Smooth muscle cell (in vitro differentiated cells): Measurements from ENCODE around the gene CROCC2. TPM values are rescaled to one million over a fixed set of nuclear protein-coding genes. Genes with fewer than 3 reads are reported as not detected.

Experiments
- DNase-seq: peaks from one replicate; lab custom pipeline; 2025; ENCODE audit not compliant: unreplicated experiment; lab: John Stamatoyannopoulos, UW
- H2AFZ ChIP-seq: fragments of 200-600 bp; sonication (generic); 2 replicates; pipeline ENCODE4 v1.6.0; 2016; ENCODE audit warnings: antibody characterized with exemption, low read depth, mild to moderate bottlenecking
- H3F3A ChIP-seq: fragments of 200-600 bp; sonication (generic); 2 replicates; pipeline ENCODE4 v1.6.0; 2017; ENCODE audit warnings: antibody characterized with exemption, low read depth
- H3K27ac ChIP-seq: fragments of 200-600 bp; sonication (generic); 2 replicates; pipeline ENCODE4 v1.5.1; 2016; ENCODE audit warnings: low read depth, mild to moderate bottlenecking
- H3K27me3 ChIP-seq: fragments of 200-600 bp; sonication (generic); 2 replicates; pipeline ENCODE4 v1.6.1; 2016; ENCODE audit warnings: low read depth, mild to moderate bottlenecking
- H3K36me3 ChIP-seq: fragments of 200-600 bp; sonication (generic); 2 replicates; pipeline ENCODE4 v1.5.1; 2016; ENCODE audit warnings: low read depth
- H3K4me1 ChIP-seq: fragments of 200-600 bp; sonication (generic); 2 replicates; pipeline ENCODE4 v1.5.1; 2016; ENCODE audit warnings: low read depth
- H3K4me2 ChIP-seq: fragments of 200-600 bp; sonication (generic); 2 replicates; pipeline ENCODE4 v1.6.0; 2016; ENCODE audit warnings: mild to moderate bottlenecking
- H3K4me3 ChIP-seq: fragments of 200-600 bp; sonication (generic); 2 replicates; pipeline ENCODE4 v1.5.1; 2016; ENCODE audit warnings: mild to moderate bottlenecking
- H3K79me2 ChIP-seq: fragments of 200-600 bp; sonication (generic); 2 replicates; pipeline ENCODE4 v1.6.0; 2016; ENCODE audit warnings: low read depth, mild to moderate bottlenecking
- H3K9ac ChIP-seq: fragments of 200-600 bp; sonication (generic); 2 replicates; pipeline ENCODE4 v1.6.0; 2016; ENCODE audit warnings: low read depth
- H3K9me3 ChIP-seq: fragments of 200-600 bp; sonication (generic); replicated peaks from 2 replicates; pipeline ENCODE4 v1.5.1; 2016; ENCODE audit warnings: low read depth
- H4K20me1 ChIP-seq: fragments of 200-600 bp; sonication (generic); 2 replicates; pipeline ENCODE4 v1.6.0; 2016; ENCODE audit warnings: low read depth
- WGBS: methylation state at CpG from one replicate; pipeline ENCODE4 v1.1.7; 2016; ENCODE audit warnings: low lambda C conversion rate; 5-methylcytosine and 5-hydroxymethylcytosine counted together
- polyA plus RNA-seq: library from polyadenylated mRNA; unstranded; fragments of >200 nt; fragmentation: Nextera tagmentation; extraction: Ambion mirVana; gene quantifications from 2 replicates; pipeline ENCODE4 v1.2.1, GENCODE V29; 2016
- total RNA-seq: library from RNA; depleted of rRNA; stranded (reverse); fragments of >200 nt; gene quantifications from 2 replicates; pipeline ENCODE4 v1.2.3, GENCODE V29; 2014
- TF ChIP-seq, protein P1 (sequence below): fragments of 200-600 bp; sonication (generic); IDR thresholded peaks from 2 replicates; pipeline ENCODE4 v1.5.1; 2017; ENCODE audit warnings: borderline replicate concordance, mild to moderate bottlenecking, antibody characterized with exemption; ENCODE audit not compliant: insufficient read depth, poor library complexity, severe bottlenecking

The CROCC2 gene
- total and polyA plus RNA-seq, 2 experiments from 2014 or later = not detected

DNA sequence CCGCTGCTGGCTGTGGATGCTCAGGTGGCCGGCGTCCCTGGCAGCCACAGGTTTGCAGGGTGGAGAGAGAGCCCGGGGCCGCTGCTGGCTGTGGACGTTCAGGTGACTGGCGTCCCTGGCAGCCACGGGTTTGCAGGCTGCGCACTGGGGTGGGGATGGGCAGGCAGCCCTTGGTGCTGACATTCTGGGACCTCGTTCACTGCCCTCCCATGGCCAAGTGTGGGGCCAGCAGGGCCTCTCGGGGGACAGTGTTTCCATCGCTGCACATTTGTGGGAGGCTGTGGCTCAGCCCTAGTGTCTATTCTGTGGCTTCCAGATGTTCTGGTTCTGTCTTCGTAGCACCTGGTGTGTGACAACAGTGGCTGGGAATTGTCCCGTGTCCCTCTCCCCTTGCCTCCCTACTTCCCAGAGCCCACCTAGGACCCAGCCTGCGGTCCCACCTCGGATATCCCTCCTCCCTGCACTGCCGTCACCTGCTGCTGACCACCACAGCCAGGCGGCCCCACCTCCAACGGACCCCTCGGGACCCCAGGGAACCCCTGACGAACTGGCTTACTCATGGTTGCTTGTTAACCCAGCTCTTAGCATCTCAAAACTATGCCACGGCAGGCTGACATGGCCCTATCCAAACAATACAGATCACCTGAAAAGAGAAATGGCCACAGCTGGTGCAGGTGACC is 915 bp downstream of the CROCC2 start:
- H3K27ac ChIP-seq = no peak overlapping the region
- DNase-seq = no peak
- H3K9ac ChIP-seq = no peak overlapping the region
- no peak overlapping the region for H3K4me2 ChIP-seq
- WGBS = 94% methylated on average over 20 of the region's 22 CpGs
- no peaks in the 10 kb centered on the region for H3F3A ChIP-seq
- H3K4me3 ChIP-seq = no peak overlapping the region
- H3K27me3 ChIP-seq = no peaks in the 10 kb centered on the region
- no peaks in the 10 kb centered on the region for H4K20me1 ChIP-seq
- H3K4me1 ChIP-seq = no peaks in the 10 kb centered on the region
- no peaks in the 10 kb centered on the region for H3K79me2 ChIP-seq
- no peaks in the 10 kb centered on the region for H3K36me3 ChIP-seq
- no peak overlapping the region for H2AFZ ChIP-seq
- H3K9me3 ChIP-seq = no peaks in the 10 kb centered on the region
- TF ChIP-seq, protein P1, sequence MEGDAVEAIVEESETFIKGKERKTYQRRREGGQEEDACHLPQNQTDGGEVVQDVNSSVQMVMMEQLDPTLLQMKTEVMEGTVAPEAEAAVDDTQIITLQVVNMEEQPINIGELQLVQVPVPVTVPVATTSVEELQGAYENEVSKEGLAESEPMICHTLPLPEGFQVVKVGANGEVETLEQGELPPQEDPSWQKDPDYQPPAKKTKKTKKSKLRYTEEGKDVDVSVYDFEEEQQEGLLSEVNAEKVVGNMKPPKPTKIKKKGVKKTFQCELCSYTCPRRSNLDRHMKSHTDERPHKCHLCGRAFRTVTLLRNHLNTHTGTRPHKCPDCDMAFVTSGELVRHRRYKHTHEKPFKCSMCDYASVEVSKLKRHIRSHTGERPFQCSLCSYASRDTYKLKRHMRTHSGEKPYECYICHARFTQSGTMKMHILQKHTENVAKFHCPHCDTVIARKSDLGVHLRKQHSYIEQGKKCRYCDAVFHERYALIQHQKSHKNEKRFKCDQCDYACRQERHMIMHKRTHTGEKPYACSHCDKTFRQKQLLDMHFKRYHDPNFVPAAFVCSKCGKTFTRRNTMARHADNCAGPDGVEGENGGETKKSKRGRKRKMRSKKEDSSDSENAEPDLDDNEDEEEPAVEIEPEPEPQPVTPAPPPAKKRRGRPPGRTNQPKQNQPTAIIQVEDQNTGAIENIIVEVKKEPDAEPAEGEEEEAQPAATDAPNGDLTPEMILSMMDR = no peak

DNA sequence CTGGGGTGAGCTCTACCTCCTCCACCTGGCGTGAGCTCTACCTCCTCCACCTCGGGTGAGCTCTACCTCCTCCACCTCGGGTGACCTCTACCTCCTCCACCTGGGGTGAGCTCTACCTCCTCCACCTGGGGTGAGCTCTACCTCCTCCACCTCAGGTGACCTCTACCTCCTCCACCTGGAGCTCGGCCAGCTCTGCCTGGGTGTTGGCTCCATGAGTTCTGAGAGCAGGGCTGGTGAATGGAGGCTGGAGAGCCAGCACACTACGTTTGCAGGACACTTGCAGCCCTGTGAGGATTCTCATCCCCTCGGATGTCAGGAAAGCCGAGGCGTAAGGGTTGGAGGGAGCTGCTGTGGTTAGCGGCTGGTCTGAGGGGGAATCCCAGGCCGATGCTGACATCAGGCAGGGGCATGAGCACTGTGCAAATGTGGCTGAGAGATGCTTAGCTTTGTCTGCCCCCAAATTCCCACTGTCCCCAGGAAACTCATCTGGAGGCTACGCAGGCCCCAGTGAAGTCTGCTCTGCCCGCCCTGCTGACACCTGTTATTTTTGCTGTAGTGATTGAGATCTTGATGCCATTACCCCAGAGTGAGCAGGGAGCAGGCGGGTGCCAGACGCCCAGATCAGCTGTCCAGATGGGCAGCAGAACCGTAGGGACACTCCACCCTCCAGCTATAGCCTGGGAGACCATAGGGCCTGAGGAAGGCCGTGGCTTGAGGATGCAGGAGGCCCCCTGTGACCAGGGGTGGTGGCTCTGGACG is 3.3 kb downstream of the CROCC2 start:
- no peaks in the 10 kb centered on the region for H3K79me2 ChIP-seq
- no peaks in the 10 kb centered on the region for H3F3A ChIP-seq
- no peak overlapping the region for H3K4me3 ChIP-seq
- no peak overlapping the region for H3K4me2 ChIP-seq
- no peak overlapping the region for H3K9ac ChIP-seq
- WGBS = 86% methylated on average over 17 of the region's 17 CpGs
- no peak overlapping the region for H3K27ac ChIP-seq
- no peak overlapping the region for H2AFZ ChIP-seq
- H4K20me1 ChIP-seq = no peaks in the 10 kb centered on the region
- TF ChIP-seq, protein P1 = no peak
- H3K36me3 ChIP-seq = no peaks in the 10 kb centered on the region
- DNase-seq = no peak
- H3K4me1 ChIP-seq = no peaks in the 10 kb centered on the region
- no peaks in the 10 kb centered on the region for H3K9me3 ChIP-seq
- H3K27me3 ChIP-seq = no peaks in the 10 kb centered on the region

DNA sequence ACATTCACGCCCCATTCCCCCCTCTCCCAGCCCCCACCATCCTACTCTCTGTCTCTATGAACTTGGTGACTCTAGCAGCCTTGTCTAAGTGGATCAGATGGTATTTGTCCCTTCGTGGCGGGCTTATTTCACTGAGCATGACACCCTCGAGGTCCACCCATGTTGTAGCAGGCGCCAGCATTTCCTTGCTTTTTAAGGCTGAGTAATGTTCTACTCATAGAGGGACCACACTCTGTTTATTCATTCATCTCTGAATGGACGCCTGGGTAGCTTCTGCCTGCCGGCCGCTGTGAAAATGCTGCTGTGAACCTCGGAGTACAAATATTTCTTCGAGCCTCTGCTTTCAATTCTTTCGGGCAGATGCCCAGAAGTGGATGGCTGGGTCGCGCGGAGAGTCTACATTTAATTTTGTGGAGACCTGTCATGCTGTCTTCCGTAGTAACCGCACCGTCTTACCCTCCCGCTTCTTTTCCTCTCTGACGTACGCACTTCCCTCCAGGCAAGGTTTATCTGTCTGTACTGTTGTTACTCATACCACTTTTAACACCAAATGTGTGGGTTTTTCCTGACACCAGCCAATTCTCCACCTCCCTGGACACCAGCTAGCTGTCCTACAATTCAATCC is 5.6 kb downstream of the CROCC2 start:
- no peak for DNase-seq

More for the DNA sequence above, 5.6 kb downstream of the CROCC2 start:
- Histone ChIP-seq H2AFZ (no peak overlapping the region), H3K27me3 (no peaks in the 10 kb centered on the region), H3K9me3 (no peaks in the 10 kb centered on the region), H3K79me2 (no peaks in the 10 kb centered on the region), H3K4me1 (no peaks in the 10 kb centered on the region), H3K27ac (peak overlapping the region; percentile 70), H3K36me3 (no peaks in the 10 kb centered on the region), H3K4me3 (no peak overlapping the region), H3F3A (no peaks in the 10 kb centered on the region), H4K20me1 (no peaks in the 10 kb centered on the region), H3K4me2 (peak overlapping the region; percentile 69), H3K9ac (no peak overlapping the region)
- 48% methylated on average over 20 of the region's 20 CpGs for WGBS
- TF ChIP-seq, protein P1 = no peak
